IPS-20b (cell line): ENCODE measurements around the gene TMEM94.
"Not testable (repeated sequence)": the region's sequence is repeated elsewhere in the genome, so short reads cannot be mapped to it uniquely, and the experiment has no call there.

Experiments used
- H3K27ac ChIP-seq: one replicate; pipeline ENCODE4 v1.5.1; 2013; ENCODE audit warnings: low read length
- H3K27me3 ChIP-seq: 2 replicates; pipeline ENCODE4 v1.6.1; 2013; ENCODE audit warnings: mild to moderate bottlenecking, low read length, inconsistent platforms; ENCODE audit not compliant: insufficient read depth
- H3K36me3 ChIP-seq: 2 replicates; pipeline ENCODE4 v1.6.1; 2013; ENCODE audit warnings: low read depth, mild to moderate bottlenecking, inconsistent platforms, low read length, moderate library complexity; ENCODE audit not compliant: insufficient read depth
- H3K4me1 ChIP-seq: 2 replicates; pipeline ENCODE4 v1.6.1; 2013; ENCODE audit warnings: mild to moderate bottlenecking, control low read depth, inconsistent platforms, low read length, moderate library complexity; ENCODE audit not compliant: insufficient read depth
- H3K4me3 ChIP-seq: 2 replicates; pipeline ENCODE4 v1.5.1; 2013; ENCODE audit warnings: mild to moderate bottlenecking, low read length, inconsistent platforms
- H3K9ac ChIP-seq: 2 replicates; pipeline ENCODE4 v1.6.1; 2013; ENCODE audit warnings: low read depth, mild to moderate bottlenecking, inconsistent platforms, low read length, moderate library complexity
- H3K9me3 ChIP-seq: 2 replicates; pipeline ENCODE4 v1.6.1; 2013; ENCODE audit warnings: mild to moderate bottlenecking, low read depth, low read length, inconsistent platforms; ENCODE audit not compliant: insufficient read depth

TMEM94 gene

DNA sequence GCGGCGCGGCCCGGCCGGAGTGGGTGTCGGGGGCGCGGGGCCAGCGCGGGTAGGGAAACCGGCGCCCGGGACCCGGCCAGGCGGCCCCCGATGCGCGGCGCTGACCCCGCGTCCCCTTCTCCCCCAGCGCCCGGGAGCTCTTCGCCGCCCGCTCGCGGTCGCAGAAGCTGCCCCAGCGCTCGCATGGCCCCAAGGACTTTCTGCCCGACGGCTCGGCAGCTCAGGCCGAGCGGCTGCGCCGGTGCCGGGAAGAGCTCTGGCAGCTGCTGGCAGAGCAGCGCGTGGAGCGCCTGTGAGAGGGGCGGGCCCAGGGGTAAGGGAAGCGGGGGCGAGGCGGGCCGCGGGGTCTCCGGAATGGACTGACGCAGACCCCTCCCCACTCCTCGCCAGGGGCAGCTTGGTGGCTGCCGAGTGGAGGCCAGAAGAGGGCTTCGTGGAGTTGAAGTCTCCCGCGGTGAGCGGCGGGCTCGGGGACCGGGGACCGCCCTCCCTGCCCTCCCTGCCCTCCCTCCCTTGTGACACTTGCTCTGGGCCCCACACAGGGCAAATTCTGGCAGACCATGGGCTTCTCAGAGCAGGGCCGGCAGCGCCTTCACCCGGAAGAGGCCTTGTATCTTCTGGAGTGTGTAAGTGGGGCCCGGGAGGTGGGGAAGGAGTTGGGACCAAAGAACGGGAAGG is 60.3 kb downstream of the TMEM94 start:
- H3K36me3 ChIP-seq = peaks cover 32% of the 10 kb centered on the region; the same call in 1 of the 2 replicates
- H3K4me1 ChIP-seq = no peaks in the 10 kb centered on the region
- peak overlapping the region; percentile 58; the same call in 1 of the 2 replicates for H3K9ac ChIP-seq
- peak overlapping the region; percentile 90 for H3K4me3 ChIP-seq
- H3K27me3 ChIP-seq = no peaks in the 10 kb centered on the region
- H3K27ac ChIP-seq = no peak overlapping the region
- H3K9me3 ChIP-seq = no peaks in the 10 kb centered on the region

DNA sequence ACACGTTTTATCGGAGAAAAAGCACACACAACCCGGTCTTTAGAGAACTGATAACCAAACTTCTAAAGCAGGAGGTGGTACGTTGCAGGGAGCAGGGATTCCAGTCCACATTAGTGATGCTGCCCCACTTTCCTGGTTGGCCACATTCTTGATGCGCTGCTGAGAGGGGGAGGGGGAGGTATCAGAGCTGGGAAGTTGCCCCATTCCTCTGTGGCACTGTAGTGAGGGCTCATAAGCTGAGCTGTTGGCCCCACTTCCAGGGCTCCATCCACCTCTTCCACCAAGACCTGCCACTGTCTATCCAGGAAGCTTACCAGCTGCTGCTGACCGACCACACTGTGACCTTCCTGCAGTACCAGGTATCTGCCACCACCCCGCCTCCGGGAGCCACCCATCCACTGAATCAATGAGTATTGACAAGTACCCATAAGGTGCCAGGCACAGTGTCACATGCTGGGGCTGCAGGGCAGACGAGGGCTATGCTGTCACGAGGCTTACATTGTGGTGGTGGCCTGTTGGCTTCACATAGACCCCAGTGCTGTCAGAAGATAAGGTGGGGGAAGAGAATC is 60.9 kb downstream of the TMEM94 start:
- H3K27me3 ChIP-seq = no peaks in the 10 kb centered on the region
- peaks cover 33% of the 10 kb centered on the region for H3K36me3 ChIP-seq
- peak overlapping the region; percentile 90 for H3K4me3 ChIP-seq
- peak overlapping the region; percentile 58; the same call in 1 of the 2 replicates for H3K9ac ChIP-seq
- no peaks in the 10 kb centered on the region for H3K9me3 ChIP-seq
- no peaks in the 10 kb centered on the region for H3K4me1 ChIP-seq
- no peak overlapping the region for H3K27ac ChIP-seq

DNA sequence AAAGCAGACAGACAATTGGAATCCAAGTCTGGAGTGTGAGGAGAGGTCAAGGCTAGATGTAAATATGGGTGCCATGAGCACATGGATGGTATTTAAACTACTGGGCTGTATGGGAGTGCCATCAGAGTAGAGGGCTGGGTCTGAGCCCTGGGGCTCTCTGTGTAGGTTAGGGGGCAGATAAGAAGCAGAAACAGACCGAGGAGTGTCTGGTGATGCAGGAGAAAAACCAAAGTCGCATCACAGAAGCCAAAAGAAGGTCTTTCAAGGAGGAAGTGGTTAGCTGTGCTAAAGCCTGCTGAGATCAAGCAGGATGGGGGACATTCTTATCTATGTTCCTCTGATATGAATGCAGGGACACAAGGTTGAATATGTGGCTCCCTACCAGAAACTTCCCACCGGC is 61.8 kb downstream of the TMEM94 start:
- Histone ChIP-seq H3K9ac (no peak overlapping the region), H3K27me3 (no peaks in the 10 kb centered on the region), H3K4me1 (no peaks in the 10 kb centered on the region), H3K9me3 (no peaks in the 10 kb centered on the region), H3K27ac (no peak overlapping the region), H3K36me3 (peaks cover 38% of the 10 kb centered on the region), H3K4me3 (no peak overlapping the region)

DNA sequence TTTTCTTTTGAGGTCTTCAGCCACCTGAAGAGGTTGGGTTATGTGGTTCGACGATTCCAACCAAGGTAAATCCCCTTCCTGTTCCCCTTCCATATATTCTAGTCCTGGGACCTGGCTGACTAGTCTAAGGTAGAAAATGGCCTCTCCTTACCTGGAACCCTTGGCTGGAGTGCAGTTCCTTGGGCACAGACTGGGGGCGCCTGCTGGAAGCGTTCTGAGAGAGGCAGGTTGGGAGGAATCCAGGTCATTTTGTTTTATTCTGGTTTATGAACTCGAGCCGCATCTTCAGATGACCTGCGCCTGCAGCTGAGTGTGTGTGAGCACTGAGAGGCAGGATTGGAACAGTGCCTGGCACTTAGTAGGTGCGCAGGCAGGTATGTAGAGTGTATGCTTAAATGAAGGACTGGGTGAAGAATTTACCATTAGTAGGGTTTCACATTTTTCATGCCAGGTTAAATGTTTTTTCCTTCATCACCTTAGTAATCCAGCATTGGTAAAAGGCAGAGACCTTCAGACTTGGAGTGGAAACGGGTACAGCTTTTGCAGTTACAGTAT is 62.6 kb downstream of the TMEM94 start:
- no peaks in the 10 kb centered on the region for H3K9me3 ChIP-seq
- no peak overlapping the region for H3K4me3 ChIP-seq
- H3K4me1 ChIP-seq = no peaks in the 10 kb centered on the region
- no peaks in the 10 kb centered on the region for H3K27me3 ChIP-seq
- H3K27ac ChIP-seq = no peak overlapping the region
- H3K36me3 ChIP-seq = peaks cover 40% of the 10 kb centered on the region
- no peak overlapping the region for H3K9ac ChIP-seq

DNA sequence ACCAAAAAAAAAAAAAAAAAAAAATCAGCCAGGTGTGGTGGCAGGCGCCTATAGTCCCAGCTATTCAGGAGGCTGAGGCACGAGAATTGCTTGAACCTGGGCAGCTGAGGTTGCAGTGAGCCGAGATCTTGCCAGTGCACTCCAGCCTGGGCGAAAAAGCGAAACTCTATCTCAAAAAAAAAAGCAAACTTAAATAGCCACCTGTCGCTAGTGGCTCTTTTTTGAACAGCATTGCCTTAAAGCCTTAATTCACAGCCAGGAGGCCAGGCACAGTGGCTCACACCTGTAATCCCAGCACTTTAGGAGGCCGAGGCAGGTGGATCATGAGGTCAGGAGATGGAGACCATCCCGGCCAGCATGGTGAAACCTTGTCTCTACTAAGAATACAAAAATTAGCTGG is 64.0 kb downstream of the TMEM94 start:
- H3K36me3 ChIP-seq = peaks cover 40% of the 10 kb centered on the region
- not testable (repeated sequence) for H3K4me3 ChIP-seq

DNA sequence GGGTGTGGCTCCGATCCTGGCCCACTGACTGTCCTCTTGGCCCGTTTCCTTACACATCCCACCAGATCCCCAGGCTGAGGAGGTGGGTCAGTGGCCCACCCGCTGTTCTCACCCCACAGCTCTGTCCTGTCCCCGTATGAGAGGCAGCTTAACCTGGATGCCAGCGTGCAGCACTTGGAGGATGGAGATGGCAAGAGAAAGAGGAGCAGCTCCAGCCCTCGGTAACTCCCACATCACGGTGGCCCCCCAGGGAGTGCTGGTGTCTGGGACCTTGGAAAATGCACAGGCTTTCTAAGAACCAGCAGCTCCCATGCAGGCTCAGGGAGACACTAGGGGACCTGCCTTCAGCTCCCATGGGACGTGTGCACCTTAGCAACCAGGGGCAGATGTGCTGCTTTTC is 64.9 kb downstream of the TMEM94 start:
- Histone ChIP-seq H3K27me3 (peaks cover 3% of the 10 kb centered on the region), H3K4me3 (no peak overlapping the region), H3K4me1 (peaks cover 3% of the 10 kb centered on the region; the same call in 1 of the 2 replicates), H3K9ac (no peak overlapping the region), H3K27ac (no peak overlapping the region), H3K36me3 (peaks cover 40% of the 10 kb centered on the region), H3K9me3 (no peaks in the 10 kb centered on the region)

More for the DNA sequence above, 64.0 kb downstream of the TMEM94 start:
- H3K27me3 ChIP-seq, H3K9ac ChIP-seq, H3K9me3 ChIP-seq, H3K27ac ChIP-seq, H3K4me1 ChIP-seq: not testable (repeated sequence)

DNA sequence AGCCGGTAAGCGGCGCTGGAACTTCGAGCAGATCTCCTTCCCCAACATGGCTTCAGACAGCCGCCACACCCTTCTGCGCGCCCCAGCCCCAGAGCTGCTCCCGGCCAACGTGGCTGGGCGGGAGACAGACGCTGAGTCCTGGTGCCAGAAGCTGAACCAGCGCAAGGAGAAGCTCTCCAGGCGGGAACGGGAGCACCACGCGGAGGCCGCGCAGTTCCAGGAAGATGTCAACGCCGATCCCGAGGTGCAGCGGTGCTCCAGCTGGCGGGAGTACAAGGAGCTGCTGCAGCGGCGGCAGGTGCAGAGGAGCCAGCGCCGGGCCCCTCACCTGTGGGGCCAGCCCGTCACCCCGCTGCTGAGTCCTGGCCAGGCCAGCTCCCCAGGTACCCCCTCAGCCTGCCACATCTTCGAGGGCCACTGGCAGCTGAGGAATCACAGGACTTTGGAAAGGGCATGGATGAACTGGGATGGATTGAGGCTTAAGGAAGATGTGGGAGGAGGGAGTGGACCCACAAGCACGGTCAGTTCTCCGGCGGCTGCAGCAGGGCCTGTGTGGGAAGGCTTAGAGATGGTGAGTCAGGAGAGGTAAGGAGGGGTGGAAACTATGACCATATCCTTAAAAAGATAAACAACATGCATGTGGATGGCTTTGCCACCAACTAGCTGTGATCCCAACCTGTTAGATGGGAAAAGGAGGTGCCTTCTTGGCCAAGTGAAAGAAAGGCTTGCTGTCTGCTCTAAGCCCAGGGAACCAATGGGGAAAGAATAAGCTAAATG is 65.7 kb downstream of the TMEM94 start:
- Histone ChIP-seq H3K9ac (no peak overlapping the region), H3K27ac (no peak overlapping the region)

DNA sequence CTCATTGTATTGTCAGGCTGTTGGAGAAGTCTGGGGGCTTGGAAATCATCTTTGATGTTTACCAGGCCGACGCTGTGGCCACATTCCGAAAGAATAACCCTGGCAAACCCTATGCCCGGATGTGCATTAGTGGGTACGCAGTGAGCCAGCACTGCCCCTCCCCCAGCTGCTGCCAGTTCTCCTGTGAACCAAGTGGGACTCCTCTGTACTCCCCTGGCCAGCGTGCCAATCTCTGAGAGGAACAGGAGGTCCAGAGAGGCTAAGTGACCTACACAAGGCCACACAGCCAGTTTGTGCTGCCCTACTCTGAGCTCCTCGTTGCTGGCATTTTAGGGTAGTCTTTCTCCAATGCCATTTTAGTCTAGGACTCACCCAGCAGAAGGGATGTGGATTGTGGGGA is 67.2 kb downstream of the TMEM94 start:
- H3K27me3 ChIP-seq = peaks cover 13% of the 10 kb centered on the region
- no peak overlapping the region for H3K9ac ChIP-seq
- H3K36me3 ChIP-seq = peaks cover 36% of the 10 kb centered on the region
- H3K4me1 ChIP-seq = peaks cover 7% of the 10 kb centered on the region; the same call in 1 of the 2 replicates
- no peak overlapping the region for H3K27ac ChIP-seq
- H3K4me3 ChIP-seq = no peak overlapping the region
- H3K9me3 ChIP-seq = no peaks in the 10 kb centered on the region

More for the DNA sequence above, 65.7 kb downstream of the TMEM94 start:
- H3K9me3 ChIP-seq = no peaks in the 10 kb centered on the region
- no peak overlapping the region for H3K4me3 ChIP-seq
- H3K4me1 ChIP-seq = peaks cover 7% of the 10 kb centered on the region; the same call in 1 of the 2 replicates
- H3K36me3 ChIP-seq = peaks cover 40% of the 10 kb centered on the region
- H3K27me3 ChIP-seq = peaks cover 11% of the 10 kb centered on the region

DNA sequence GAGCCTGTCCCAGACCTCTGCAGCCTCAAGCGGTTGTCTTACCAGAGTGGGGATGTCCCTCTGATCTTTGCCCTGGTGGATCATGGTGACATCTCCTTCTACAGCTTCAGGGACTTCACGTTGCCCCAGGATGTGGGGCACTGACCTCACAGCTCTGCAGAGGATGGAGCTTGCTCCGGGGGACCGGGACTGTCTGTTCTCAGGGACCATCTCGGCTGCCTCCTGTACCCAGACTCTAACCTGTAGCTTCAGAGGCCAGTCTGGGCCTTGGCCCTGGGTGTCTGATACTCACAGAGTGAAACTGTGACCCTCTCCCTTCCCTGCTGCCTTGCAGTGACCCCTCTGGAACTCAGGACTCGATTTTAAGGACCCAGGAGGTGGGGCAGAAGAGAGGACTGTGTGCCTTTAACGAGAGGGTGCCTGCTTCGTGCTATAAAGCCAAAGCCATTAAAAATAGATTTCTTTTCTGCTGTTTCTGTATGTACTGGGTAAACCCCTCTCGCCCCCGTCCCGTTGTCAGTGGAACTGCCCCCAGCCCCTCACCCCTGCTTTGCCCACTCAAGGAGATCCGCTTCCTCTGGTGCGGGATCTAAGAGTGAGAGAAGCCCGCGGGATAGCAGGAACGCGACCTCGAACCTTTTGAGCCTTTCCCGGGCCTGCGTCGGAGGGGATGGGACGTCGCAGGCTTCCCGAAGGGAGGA is 68.0 kb downstream of the TMEM94 start:
- Histone ChIP-seq H3K36me3 (peaks cover 29% of the 10 kb centered on the region), H3K9me3 (no peaks in the 10 kb centered on the region), H3K4me3 (peak overlapping the region; percentile 78), H3K4me1 (peaks cover 7% of the 10 kb centered on the region; the same call in 1 of the 2 replicates), H3K27ac (peak overlapping the region; percentile 71), H3K9ac (peak overlapping the region; percentile 89; the same call in 1 of the 2 replicates), H3K27me3 (peaks cover 13% of the 10 kb centered on the region)

DNA sequence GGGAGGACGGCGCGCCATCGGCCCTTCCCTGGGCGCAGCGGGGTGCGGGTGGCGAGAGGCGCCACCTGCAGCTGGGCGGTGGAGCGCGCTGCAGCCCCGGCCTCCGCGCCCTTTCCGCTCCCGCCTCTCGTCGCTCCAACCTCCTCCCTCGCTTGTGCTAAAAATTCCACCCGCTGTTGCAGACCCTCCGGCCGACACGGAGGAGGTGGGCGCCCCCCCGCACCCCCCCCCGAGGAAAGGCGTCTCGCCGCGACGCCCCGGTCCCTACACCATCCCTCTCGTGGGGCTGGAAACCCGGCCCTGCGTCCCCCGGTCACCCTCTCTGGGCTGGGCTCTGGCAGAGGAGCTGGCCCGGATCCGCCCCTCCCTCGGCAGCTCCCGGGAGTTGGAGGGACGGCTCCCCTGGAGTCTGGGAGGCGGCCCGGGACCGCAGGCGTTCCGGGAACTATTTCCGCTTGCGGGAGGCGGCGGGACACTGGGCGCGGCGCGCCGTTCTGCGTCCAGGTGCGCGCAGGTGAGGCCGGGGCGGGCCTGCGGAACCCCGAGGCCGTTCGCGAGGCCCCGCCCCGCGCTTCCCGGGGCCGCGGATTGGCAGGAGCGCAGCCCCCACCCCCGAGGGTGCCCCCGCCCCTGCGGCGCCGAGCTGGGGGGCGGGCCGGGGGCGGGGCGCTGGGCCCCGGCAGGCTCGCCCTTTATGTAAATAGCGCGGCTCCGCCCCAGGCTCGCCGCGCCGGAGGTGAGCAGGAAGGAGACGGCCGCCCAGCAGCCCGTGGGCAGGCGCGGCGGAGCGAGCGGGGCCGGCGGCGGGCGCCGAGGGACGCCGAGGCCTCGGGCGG is 68.8 kb downstream of the TMEM94 start, which contains the start of gene LLGL2:
LLGL2 (plus strand) TSS at position 728 of the 836 bp plus-strand sequence. CDS start 17,730 bp downstream, outside the sequence.
- H3K36me3 ChIP-seq = peaks cover 25% of the 10 kb centered on the region
- peak within 1 kb of the TSS; percentile 78 for H3K4me3 ChIP-seq
- H3K4me1 ChIP-seq = peaks cover 7% of the 10 kb centered on the region; the same call in 1 of the 2 replicates
- no peaks in the 10 kb centered on the region for H3K9me3 ChIP-seq
- H3K9ac ChIP-seq = peak within 1 kb of the TSS; percentile 89; the same call in 1 of the 2 replicates
- H3K27ac ChIP-seq = peak within 1 kb of the TSS; percentile 71
- H3K27me3 ChIP-seq = peaks cover 13% of the 10 kb centered on the region
